Measurements from ENCODE around the gene C8G. TPM values are rescaled to one million over a fixed set of nuclear protein-coding genes. Genes with fewer than 3 reads are reported as not detected.

The C8G gene
- total RNA-seq, 1 experiment from 2014 or later: 2.1 TPM

DNA sequence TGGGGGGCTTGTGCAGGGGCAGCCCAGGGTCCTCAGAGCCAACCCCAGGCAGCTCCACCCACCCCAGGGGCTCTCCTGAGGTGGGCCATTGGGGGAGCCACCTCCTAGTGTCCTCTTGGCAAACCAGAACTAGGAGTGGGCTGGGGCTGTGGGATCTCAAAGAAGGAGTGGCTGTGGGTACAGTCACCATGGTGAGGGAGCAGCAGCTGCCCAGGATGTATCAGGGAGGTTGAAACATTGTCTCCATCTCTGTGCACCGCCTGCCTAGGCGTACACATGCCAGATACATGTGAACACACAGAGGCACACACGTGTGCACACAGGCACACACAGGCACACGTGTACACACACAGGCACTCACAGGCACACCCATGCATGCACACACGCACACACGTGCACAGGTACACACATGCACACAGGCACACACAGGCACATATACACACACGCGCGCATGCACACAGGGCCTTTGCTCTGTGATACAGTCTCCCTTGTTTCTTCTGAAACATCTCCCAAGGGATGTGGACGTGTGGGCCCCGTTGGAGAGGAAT lies 17.7 kb downstream of the C8G start:
- BruUV-seq (replicated peaks): no TSS peak
- Histone ChIP-seq H3K4me2 (ENCODE audit: low read length) (no peak overlapping the region), H3K27ac (ENCODE audit: low read depth, low read length) (no peak overlapping the region), H3K9me3 (ENCODE audit: control insufficient read depth in 1 of 2, insufficient read depth in 1 of 2, low read depth in 1 of 2, low read length in 2 of 2) (no peaks in the 10 kb centered on the region), H2AFZ (ENCODE audit: low read depth, low read length, poor library complexity, severe bottlenecking) (no peak overlapping the region), H3K36me3 (ENCODE audit: control insufficient read depth in 1 of 2, insufficient read depth in 2 of 2, low read length in 2 of 2) (no peaks in the 10 kb centered on the region), H3K79me2 (ENCODE audit: insufficient read depth, low read length) (no peaks in the 10 kb centered on the region), H3K4me3 (replicated peaks in 1 of 2; ENCODE audit: low read depth in 1 of 2, low read length in 2 of 2) (no peak overlapping the region), H3K9me2 (ENCODE audit: insufficient read depth) (no peaks in the 10 kb centered on the region), H3K9ac (ENCODE audit: low read length) (no peak overlapping the region), H4K20me1 (ENCODE audit: insufficient read depth) (no peaks in the 10 kb centered on the region), H3K27me3 (ENCODE audit: insufficient read depth, low read length) (no peaks in the 10 kb centered on the region), H3K4me1 (ENCODE audit: control insufficient read depth in 1 of 2, insufficient read depth in 2 of 2, low read length in 2 of 2) (peaks cover 11 to 28% of the 10 kb centered on the region in 2 experiments)
- ChIA-PET RAD21 (ENCODE audit: low non-redundant PET in 1 of 2, low total read pairs in 2 of 2, uncharacterized antibody in 2 of 2, unreplicated experiment in 2 of 2) (no interaction called here), CTCF (interaction anchor here (1.6 kb wide), 1 partner anchor 15 kb away, joined by 3 read pairs; no protein-coding TSS in a partner anchor), POLR2A (no interaction called here)
- DNase-seq (ENCODE audit: low read depth, low spot score): no peak
- ATAC-seq: no peak
- TF ChIP-seq, protein P1, sequence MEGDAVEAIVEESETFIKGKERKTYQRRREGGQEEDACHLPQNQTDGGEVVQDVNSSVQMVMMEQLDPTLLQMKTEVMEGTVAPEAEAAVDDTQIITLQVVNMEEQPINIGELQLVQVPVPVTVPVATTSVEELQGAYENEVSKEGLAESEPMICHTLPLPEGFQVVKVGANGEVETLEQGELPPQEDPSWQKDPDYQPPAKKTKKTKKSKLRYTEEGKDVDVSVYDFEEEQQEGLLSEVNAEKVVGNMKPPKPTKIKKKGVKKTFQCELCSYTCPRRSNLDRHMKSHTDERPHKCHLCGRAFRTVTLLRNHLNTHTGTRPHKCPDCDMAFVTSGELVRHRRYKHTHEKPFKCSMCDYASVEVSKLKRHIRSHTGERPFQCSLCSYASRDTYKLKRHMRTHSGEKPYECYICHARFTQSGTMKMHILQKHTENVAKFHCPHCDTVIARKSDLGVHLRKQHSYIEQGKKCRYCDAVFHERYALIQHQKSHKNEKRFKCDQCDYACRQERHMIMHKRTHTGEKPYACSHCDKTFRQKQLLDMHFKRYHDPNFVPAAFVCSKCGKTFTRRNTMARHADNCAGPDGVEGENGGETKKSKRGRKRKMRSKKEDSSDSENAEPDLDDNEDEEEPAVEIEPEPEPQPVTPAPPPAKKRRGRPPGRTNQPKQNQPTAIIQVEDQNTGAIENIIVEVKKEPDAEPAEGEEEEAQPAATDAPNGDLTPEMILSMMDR (IDR thresholded peaks at IDR 0.05 in 2 of 3, conservative IDR thresholded peaks at IDR 0.05 in 1 of 3; ENCODE audit: borderline replicate concordance in 1 of 3, insufficient read depth in 1 of 3, low read depth in 2 of 3, low read length in 2 of 3): no peak
- TF ChIP-seq, protein P2, sequence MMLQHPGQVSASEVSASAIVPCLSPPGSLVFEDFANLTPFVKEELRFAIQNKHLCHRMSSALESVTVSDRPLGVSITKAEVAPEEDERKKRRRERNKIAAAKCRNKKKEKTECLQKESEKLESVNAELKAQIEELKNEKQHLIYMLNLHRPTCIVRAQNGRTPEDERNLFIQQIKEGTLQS (IDR thresholded peaks at IDR 0.05): no peak
- TF ChIP-seq POLR2AphosphoS5 (IDR thresholded peaks at IDR 0.05; ENCODE audit: low read depth, low read length) (no peak), RAD21 (IDR thresholded peaks at IDR 0.05; ENCODE audit: low read depth) (no peak), ELF1 (IDR thresholded peaks at IDR 0.05; ENCODE audit: borderline replicate concordance, low read depth) (no peak), ZFX (IDR thresholded peaks at IDR 0.05) (no peak), POLR2A (IDR thresholded peaks at IDR 0.05; ENCODE audit: borderline replicate concordance, extremely low read depth, insufficient read depth, insufficient read length) (no peak)
- TF ChIP-seq, protein P3, sequence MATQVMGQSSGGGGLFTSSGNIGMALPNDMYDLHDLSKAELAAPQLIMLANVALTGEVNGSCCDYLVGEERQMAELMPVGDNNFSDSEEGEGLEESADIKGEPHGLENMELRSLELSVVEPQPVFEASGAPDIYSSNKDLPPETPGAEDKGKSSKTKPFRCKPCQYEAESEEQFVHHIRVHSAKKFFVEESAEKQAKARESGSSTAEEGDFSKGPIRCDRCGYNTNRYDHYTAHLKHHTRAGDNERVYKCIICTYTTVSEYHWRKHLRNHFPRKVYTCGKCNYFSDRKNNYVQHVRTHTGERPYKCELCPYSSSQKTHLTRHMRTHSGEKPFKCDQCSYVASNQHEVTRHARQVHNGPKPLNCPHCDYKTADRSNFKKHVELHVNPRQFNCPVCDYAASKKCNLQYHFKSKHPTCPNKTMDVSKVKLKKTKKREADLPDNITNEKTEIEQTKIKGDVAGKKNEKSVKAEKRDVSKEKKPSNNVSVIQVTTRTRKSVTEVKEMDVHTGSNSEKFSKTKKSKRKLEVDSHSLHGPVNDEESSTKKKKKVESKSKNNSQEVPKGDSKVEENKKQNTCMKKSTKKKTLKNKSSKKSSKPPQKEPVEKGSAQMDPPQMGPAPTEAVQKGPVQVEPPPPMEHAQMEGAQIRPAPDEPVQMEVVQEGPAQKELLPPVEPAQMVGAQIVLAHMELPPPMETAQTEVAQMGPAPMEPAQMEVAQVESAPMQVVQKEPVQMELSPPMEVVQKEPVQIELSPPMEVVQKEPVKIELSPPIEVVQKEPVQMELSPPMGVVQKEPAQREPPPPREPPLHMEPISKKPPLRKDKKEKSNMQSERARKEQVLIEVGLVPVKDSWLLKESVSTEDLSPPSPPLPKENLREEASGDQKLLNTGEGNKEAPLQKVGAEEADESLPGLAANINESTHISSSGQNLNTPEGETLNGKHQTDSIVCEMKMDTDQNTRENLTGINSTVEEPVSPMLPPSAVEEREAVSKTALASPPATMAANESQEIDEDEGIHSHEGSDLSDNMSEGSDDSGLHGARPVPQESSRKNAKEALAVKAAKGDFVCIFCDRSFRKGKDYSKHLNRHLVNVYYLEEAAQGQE (IDR thresholded peaks at IDR 0.05; ENCODE audit: low read depth): no peak
- TF ChIP-seq, protein P4, sequence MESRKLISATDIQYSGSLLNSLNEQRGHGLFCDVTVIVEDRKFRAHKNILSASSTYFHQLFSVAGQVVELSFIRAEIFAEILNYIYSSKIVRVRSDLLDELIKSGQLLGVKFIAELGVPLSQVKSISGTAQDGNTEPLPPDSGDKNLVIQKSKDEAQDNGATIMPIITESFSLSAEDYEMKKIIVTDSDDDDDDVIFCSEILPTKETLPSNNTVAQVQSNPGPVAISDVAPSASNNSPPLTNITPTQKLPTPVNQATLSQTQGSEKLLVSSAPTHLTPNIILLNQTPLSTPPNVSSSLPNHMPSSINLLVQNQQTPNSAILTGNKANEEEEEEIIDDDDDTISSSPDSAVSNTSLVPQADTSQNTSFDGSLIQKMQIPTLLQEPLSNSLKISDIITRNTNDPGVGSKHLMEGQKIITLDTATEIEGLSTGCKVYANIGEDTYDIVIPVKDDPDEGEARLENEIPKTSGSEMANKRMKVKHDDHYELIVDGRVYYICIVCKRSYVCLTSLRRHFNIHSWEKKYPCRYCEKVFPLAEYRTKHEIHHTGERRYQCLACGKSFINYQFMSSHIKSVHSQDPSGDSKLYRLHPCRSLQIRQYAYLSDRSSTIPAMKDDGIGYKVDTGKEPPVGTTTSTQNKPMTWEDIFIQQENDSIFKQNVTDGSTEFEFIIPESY (IDR thresholded peaks at IDR 0.05; ENCODE audit: extremely low read depth, insufficient replicate concordance, low read length): no peak
- intact Hi-C loops (cut with micrococcal nuclease): no loop called here
